CD4-positive, CD25-positive, alpha-beta regulatory T cell (primary cell): Measurements from ENCODE around the gene CCNJ. TPM values are rescaled to one million over a fixed set of nuclear protein-coding genes. Genes with fewer than 3 reads are reported as not detected.

Source experiments
- ATAC-seq, 2 donors: fragments of 150-1000 bp; cut with Tn5 transposase; one replicate each; pipeline ENCODE4 v1.10.0; 2021; ENCODE audit warnings: low read depth in 2 of 2, moderate number of reproducible peaks in 2 of 2, moderate library complexity in 1 of 2
- DNase-seq, 3 donors: peaks; one replicate each; pipeline versions ENCODE4 v3.0.0 to v3.0.0-alpha.2; 2012 to 2022; ENCODE audit warnings: mixed read lengths in 1 of 3
- H3K27ac ChIP-seq: one replicate; pipeline ENCODE4 v1.7.0; 2013; ENCODE audit warnings: mild to moderate bottlenecking, low read length; ENCODE audit not compliant: insufficient read depth, poor library complexity, severe bottlenecking
- H3K27me3 ChIP-seq: one replicate; pipeline ENCODE4 v1.7.0; 2013; ENCODE audit warnings: low read length; ENCODE audit not compliant: control insufficient read depth, insufficient read depth
- H3K36me3 ChIP-seq: one replicate; pipeline ENCODE4 v1.7.0; 2013; ENCODE audit warnings: mild to moderate bottlenecking, low read length, moderate library complexity; ENCODE audit not compliant: control insufficient read depth, insufficient read depth
- H3K4me1 ChIP-seq: 2 replicates; pipeline ENCODE4 v1.7.0; 2013; ENCODE audit warnings: mild to moderate bottlenecking, low read length; ENCODE audit not compliant: insufficient read depth, control insufficient read depth, poor library complexity, severe bottlenecking
- H3K4me3 ChIP-seq: one replicate; pipeline ENCODE4 v1.7.0; 2013; ENCODE audit warnings: low read depth, mild to moderate bottlenecking, low read length, moderate library complexity
- H3K9me3 ChIP-seq, 2 experiments: 1 replicate in 1 of 2; 2 replicates in 1 of 2; pipeline ENCODE4 v1.7.0; 2013; ENCODE audit warnings: low read length in 2 of 2, mild to moderate bottlenecking in 1 of 2, moderate library complexity in 1 of 2; ENCODE audit not compliant: control insufficient read depth in 2 of 2
- H3K27ac Mint-ChIP-seq, 3 donors: one replicate each; pipeline ENCODE4 v1.8.0; 2020 to 2022; ENCODE audit warnings: mild to moderate bottlenecking in 3 of 3, mixed read lengths in 3 of 3, moderate library complexity in 2 of 3
- H3K27me3 Mint-ChIP-seq: one replicate; pipeline ENCODE4 v1.8.0; 2022; ENCODE audit warnings: mild to moderate bottlenecking, mixed read lengths
- H3K36me3 Mint-ChIP-seq: one replicate; pipeline ENCODE4 v1.8.0; 2020; ENCODE audit warnings: mixed read lengths
- H3K4me1 Mint-ChIP-seq, 4 donors: one replicate each; pipeline ENCODE4 v1.8.0; 2020 to 2022; ENCODE audit warnings: mixed read lengths in 4 of 4, mild to moderate bottlenecking in 1 of 4
- H3K4me3 Mint-ChIP-seq, 4 donors: one replicate each; pipeline ENCODE4 v1.8.0; 2020 to 2022; ENCODE audit warnings: mild to moderate bottlenecking in 4 of 4, mixed read lengths in 4 of 4, moderate library complexity in 3 of 4
- H3K9me3 Mint-ChIP-seq, 7 donors: one replicate each; pipeline ENCODE4 v1.8.0; 2020 to 2022; ENCODE audit warnings: mixed read lengths in 7 of 7, mild to moderate bottlenecking in 3 of 7, moderate library complexity in 2 of 7
- polyA plus RNA-seq, 4 donors: library from polyadenylated mRNA; unstranded; fragments of 300-500 nt; fragmentation: Illumina TruSeq; gene quantifications; one replicate each; pipeline ENCODE4 v1.2.3, GENCODE V29; 2021
- total RNA-seq: library from RNA; stranded (reverse); gene quantifications from one replicate; pipeline ENCODE4 v1.2.3, GENCODE V29; 2022

CCNJ gene
- total and polyA plus RNA-seq, 5 donors from 2014 or later = 0.65 to 4.6 (median 1.4) TPM

DNA sequence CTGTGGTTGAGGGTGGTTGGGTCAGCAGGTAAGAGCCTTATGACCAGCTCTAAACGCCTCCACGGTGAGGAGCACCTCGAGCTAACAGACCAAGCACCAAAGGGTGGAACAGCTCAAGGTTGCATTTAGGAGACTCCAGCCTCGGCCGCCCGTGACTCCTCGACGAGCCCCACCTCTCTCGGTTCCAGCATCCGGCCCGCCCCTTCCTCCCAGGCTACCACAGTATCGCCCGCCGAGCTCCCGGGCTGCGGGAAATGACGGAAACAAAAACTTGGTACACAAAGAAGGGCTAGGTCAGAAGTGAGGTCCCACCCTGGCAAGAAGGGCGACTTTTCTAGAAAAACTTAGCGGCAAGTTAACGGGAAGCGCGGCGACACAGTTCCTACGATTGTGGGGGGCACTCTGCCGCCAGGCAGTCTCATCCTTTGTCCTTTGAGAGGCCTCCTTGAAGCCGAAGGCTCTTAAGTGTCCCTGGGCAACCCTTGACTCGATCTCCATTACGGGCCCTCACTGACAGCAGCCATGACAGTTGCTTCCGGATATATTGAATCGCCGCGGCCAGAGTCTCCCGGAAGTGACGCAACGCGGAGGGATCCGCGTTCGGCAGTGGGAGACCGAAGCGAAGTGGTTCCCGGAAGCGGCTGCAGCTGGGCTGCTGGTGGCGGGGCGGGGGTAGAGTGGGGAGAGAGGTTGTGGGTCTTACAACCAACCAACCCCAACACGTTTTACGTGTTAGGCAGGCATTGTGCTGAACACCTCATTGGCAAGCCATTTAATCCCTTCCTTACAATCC is 46.5 kb downstream of the CCNJ start:
- Histone ChIP-seq H3K4me1 (peaks cover 3% of the 10 kb centered on the region), H3K27ac (peak overlapping the region; percentile 93), H3K4me3 (peak overlapping the region; percentile 87), H3K27me3 (peaks cover 28% of the 10 kb centered on the region), H3K9me3 (peaks cover 0 to 14% of the 10 kb centered on the region in 2 experiments), H3K36me3 (no peaks in the 10 kb centered on the region)
- Mint-ChIP-seq H3K4me3 (peak overlapping the region; percentile 94 to 97 (median 96)), H3K9me3 (peaks cover 0 to 13% (median 3%) of the 10 kb centered on the region in 7 donors), H3K36me3 (peaks cover 15% of the 10 kb centered on the region), H3K27me3 (peaks cover 44% of the 10 kb centered on the region), H3K4me1 (peaks cover 0 to 14% (median 6%) of the 10 kb centered on the region in 4 donors), H3K27ac (peak overlapping the region; percentile 98 to 100 (median 99))
- DNase-seq (peak; percentile 80 to 97 (median 91)), ATAC-seq (peak; percentile 83 to 86)

DNA sequence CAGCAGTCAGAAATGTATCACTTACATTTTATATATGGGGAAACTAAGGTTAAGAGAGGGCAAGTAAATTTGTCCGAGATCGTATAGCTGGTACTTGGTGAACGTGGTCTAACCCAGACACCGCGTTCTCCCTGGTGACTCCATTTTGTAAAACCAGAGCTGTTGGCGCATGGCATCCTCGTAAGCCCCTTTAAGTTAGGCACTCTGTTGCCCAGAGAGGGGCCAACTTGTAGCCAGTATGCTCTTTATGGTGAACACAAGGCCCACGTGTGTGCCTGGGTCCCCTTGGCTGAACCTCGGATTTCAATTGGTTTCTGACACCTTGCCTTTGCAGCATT is 47.0 kb downstream of the CCNJ start:
- ATAC-seq = no peak
- H3K36me3 Mint-ChIP-seq = peaks cover 11% of the 10 kb centered on the region
- H3K9me3 Mint-ChIP-seq = peaks cover 0 to 13% (median 3%) of the 10 kb centered on the region in 7 donors
- Histone ChIP-seq H3K27me3 (peaks cover 33% of the 10 kb centered on the region), H3K4me1 (peaks cover 3% of the 10 kb centered on the region), H3K36me3 (no peaks in the 10 kb centered on the region), H3K27ac (peak overlapping the region; percentile 93), H3K4me3 (peak overlapping the region; percentile 87), H3K9me3 (peaks cover 0 to 14% of the 10 kb centered on the region in 2 experiments)
- H3K4me3 Mint-ChIP-seq = peak overlapping the region; percentile 94 to 97 (median 96)
- H3K27ac Mint-ChIP-seq = peak overlapping the region; percentile 98 to 100 (median 99)
- peaks cover 0 to 14% (median 6%) of the 10 kb centered on the region in 4 donors for H3K4me1 Mint-ChIP-seq
- peaks cover 48% of the 10 kb centered on the region for H3K27me3 Mint-ChIP-seq
- no peak for DNase-seq

DNA sequence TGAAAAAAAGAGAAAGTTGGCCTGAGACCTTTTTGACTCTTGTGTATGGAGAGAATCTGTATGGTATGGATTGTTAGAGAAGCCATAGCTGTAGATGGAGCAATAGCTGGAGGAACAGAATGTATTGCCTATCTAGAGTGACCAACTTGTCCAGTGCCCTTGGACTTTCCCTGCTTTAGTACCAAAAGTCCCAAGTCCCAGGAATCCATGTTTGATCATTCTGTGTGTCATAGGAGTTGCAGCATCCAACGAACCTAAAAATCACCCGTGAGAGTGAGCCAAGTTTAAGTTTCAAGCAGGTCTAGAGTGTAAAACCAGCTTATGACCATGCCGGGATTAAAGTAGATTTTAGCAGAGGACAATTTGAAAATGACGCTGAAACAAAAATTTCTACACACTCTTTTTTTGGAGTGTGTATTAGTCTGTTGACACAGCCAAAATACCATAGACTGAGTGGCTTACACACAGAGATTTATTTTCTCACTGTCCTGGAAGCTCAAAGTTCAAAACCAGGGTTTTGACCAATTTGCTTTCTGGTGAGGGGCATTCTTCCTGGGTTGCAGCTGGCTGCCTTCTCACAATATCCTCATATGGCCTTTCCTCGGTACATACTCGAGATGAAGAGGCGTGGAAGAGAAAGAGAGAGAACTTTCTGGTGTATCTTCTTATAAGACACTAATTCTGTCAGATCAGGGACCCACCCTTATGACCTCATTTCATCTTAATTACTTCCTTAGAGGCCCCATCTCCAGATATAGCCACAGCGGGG is 49.8 kb downstream of the CCNJ start:
- ATAC-seq = no peak
- no peak overlapping the region for H3K27ac Mint-ChIP-seq

GRCh38 chr10:96093948-96094347 is 50.6 kb downstream of the CCNJ start:
- H3K4me3 ChIP-seq = no peak overlapping the region
- H3K27ac Mint-ChIP-seq = no peak overlapping the region
- H3K27ac ChIP-seq = no peak overlapping the region
- H3K27me3 Mint-ChIP-seq = peaks cover 81% of the 10 kb centered on the region
- H3K9me3 Mint-ChIP-seq = peaks cover 0 to 16% (median 5%) of the 10 kb centered on the region in 7 donors
- peaks cover 57% of the 10 kb centered on the region for H3K27me3 ChIP-seq
- peaks cover 0 to 12% (median 6%) of the 10 kb centered on the region in 4 donors for H3K4me1 Mint-ChIP-seq
- H3K36me3 Mint-ChIP-seq = peaks cover 8% of the 10 kb centered on the region
- ATAC-seq (no peak), DNase-seq (no peak)
- H3K36me3 ChIP-seq = no peaks in the 10 kb centered on the region
- peaks cover 3 to 14% of the 10 kb centered on the region in 2 experiments for H3K9me3 ChIP-seq
- peaks cover 3% of the 10 kb centered on the region for H3K4me1 ChIP-seq
- no peak overlapping the region for H3K4me3 Mint-ChIP-seq

More for the DNA sequence above, 49.8 kb downstream of the CCNJ start:
- Histone ChIP-seq H3K9me3 (peaks cover 3 to 14% of the 10 kb centered on the region in 2 experiments), H3K4me1 (peaks cover 3% of the 10 kb centered on the region), H3K4me3 (no peak overlapping the region), H3K36me3 (no peaks in the 10 kb centered on the region), H3K27me3 (peaks cover 54% of the 10 kb centered on the region), H3K27ac (no peak overlapping the region)
- DNase-seq = no peak
- peaks cover 8% of the 10 kb centered on the region for H3K36me3 Mint-ChIP-seq
- peak overlapping the region in 1 of 4 donors; percentile 40 for H3K4me3 Mint-ChIP-seq
- peaks cover 0 to 16% (median 5%) of the 10 kb centered on the region in 7 donors for H3K9me3 Mint-ChIP-seq
- peaks cover 0 to 12% (median 6%) of the 10 kb centered on the region in 4 donors for H3K4me1 Mint-ChIP-seq
- peaks cover 75% of the 10 kb centered on the region for H3K27me3 Mint-ChIP-seq

- peaks cover 3% of the 10 kb centered on the region for H3K36me3 Mint-ChIP-seq
- Histone ChIP-seq H3K9me3 (peaks cover 0 to 3% of the 10 kb centered on the region in 2 experiments), H3K27ac (no peak overlapping the region), H3K4me1 (no peaks in the 10 kb centered on the region), H3K27me3 (peaks cover 81% of the 10 kb centered on the region), H3K4me3 (no peak overlapping the region), H3K36me3 (no peaks in the 10 kb centered on the region)
- H3K27me3 Mint-ChIP-seq = peaks cover 93% of the 10 kb centered on the region
- no peaks in the 10 kb centered on the region for H3K4me1 Mint-ChIP-seq
- no peak overlapping the region for H3K4me3 Mint-ChIP-seq
- H3K27ac Mint-ChIP-seq = no peak overlapping the region
- H3K9me3 Mint-ChIP-seq = peaks cover 0 to 14% (median 5%) of the 10 kb centered on the region in 7 donors
- DNase-seq (no peak), ATAC-seq (no peak)
Observed at GRCh38 chr10:96096958-96097357, 53.6 kb downstream of the CCNJ start.

DNA sequence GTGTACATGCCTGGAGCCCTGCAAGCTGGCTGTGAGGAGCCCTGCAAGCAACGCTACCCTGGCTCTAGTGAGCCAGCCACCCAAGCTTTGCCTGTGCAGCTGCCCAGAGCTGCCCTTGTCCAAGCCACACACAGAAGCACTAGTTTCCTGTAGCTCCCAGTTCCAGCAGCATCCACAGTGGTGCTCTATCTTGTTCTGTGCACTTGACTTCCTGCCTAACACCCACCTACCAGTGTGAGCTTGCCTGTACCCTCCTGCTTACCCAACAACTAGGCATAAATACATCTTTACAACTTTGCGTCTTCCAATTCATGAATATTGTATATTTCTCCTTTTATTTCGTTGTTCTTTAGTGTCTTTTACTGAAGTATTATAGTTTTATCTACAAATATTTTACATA is 54.5 kb downstream of the CCNJ start:
- H3K27me3 ChIP-seq = peaks cover 73% of the 10 kb centered on the region
- H3K4me1 ChIP-seq = no peaks in the 10 kb centered on the region
- ATAC-seq (no peak), DNase-seq (no peak)
- peak overlapping the region in 1 of 3 donors; percentile 48 for H3K27ac Mint-ChIP-seq
- no peak overlapping the region for H3K4me3 ChIP-seq
- no peaks in the 10 kb centered on the region for H3K4me1 Mint-ChIP-seq
- H3K36me3 Mint-ChIP-seq = no peaks in the 10 kb centered on the region
- peaks cover 91% of the 10 kb centered on the region for H3K27me3 Mint-ChIP-seq
- no peak overlapping the region for H3K4me3 Mint-ChIP-seq
- peaks cover 0 to 12% (median 4%) of the 10 kb centered on the region in 7 donors for H3K9me3 Mint-ChIP-seq
- no peaks in the 10 kb centered on the region for H3K36me3 ChIP-seq
- H3K9me3 ChIP-seq = peaks cover 0 to 3% of the 10 kb centered on the region in 2 experiments
- no peak overlapping the region for H3K27ac ChIP-seq

DNA sequence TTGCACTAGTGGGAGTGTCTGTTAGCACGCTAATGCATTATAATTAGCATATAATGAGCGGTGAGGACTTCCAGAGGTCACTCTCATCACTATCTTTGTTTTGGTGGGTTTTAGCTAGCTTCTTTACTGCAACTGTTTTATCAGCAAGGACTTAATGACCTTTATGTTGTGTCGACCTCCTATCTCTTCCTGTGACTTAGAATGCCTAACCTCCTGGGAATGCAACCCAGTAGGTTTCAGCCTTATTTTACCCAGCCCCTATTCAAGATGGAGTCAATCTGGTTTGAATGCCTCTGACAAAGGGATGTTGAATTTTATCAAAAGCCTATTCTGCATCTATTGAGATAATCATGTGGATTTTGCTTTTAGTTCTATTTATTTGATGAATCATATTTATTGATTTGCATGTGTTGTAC is 64.2 kb downstream of the CCNJ start:
- no peak overlapping the region for H3K4me3 Mint-ChIP-seq
- peaks cover 47% of the 10 kb centered on the region for H3K27me3 ChIP-seq
- ATAC-seq (no peak), DNase-seq (no peak)
- no peaks in the 10 kb centered on the region for H3K4me1 Mint-ChIP-seq
- H3K4me3 ChIP-seq = no peak overlapping the region
- H3K4me1 ChIP-seq = no peaks in the 10 kb centered on the region
- no peak overlapping the region for H3K27ac Mint-ChIP-seq
- H3K9me3 ChIP-seq = peaks cover 5 to 18% of the 10 kb centered on the region in 2 experiments
- H3K36me3 Mint-ChIP-seq = no peaks in the 10 kb centered on the region
- H3K27ac ChIP-seq = no peak overlapping the region
- H3K36me3 ChIP-seq = no peaks in the 10 kb centered on the region
- H3K9me3 Mint-ChIP-seq = peaks cover 2 to 17% (median 13%) of the 10 kb centered on the region in 7 donors
- H3K27me3 Mint-ChIP-seq = peaks cover 87% of the 10 kb centered on the region
